Measurements from ENCODE around the gene PASD1.

Gene PASD1

GRCh38 chrX:151697522-151697921 is 134.0 kb downstream of the PASD1 start:
- H3K27ac ChIP-seq (ENCODE audit: extremely low read depth, low read depth, low read length) = no peak overlapping the region
- H3K36me3 ChIP-seq (ENCODE audit: control insufficient read depth in 2 of 2, insufficient read depth in 1 of 2, low read length in 2 of 2) = no peaks in the 10 kb centered on the region
- ChIA-PET CTCF (interaction anchor here (0.5 kb wide), 1 partner anchor 19 kb away, joined by 3 read pairs; no protein-coding TSS in a partner anchor), POLR2A (no interaction called here)
- no peaks in the 10 kb centered on the region for H3K9me3 ChIP-seq (ENCODE audit: control insufficient read depth, insufficient read depth, low read depth, low read length)
- H3K4me3 ChIP-seq (ENCODE audit: low read depth, low read length) = no peak overlapping the region
- no peak for TF ChIP-seq ZNF580 (tag by site-specific recombination; IDR thresholded peaks at IDR 0.05)
- no peak for TF ChIP-seq RBAK (tag by site-specific recombination; IDR thresholded peaks at IDR 0.05)
- no peak for TF ChIP-seq BCL6B (tag by site-specific recombination; IDR thresholded peaks at IDR 0.05)
- no peak for TF ChIP-seq EGR2 (tag by site-specific recombination; IDR thresholded peaks at IDR 0.05; ENCODE audit: low read depth)
- TF ChIP-seq ZEB2 (tag by site-specific recombination; IDR thresholded peaks at IDR 0.05) = no peak
- no peak for TF ChIP-seq ZNF610 (tag by site-specific recombination; IDR thresholded peaks at IDR 0.05; ENCODE audit: borderline replicate concordance)
- no peak for TF ChIP-seq ZXDB (tag by site-specific recombination; IDR thresholded peaks at IDR 0.05)
- no peak for TF ChIP-seq ZNF701 (tag by site-specific recombination; IDR thresholded peaks at IDR 0.05)
- TF ChIP-seq ZNF302 (tag by site-specific recombination; IDR thresholded peaks at IDR 0.05; ENCODE audit: low read depth) = no peak
- no peak for TF ChIP-seq ZNF114 (tag by site-specific recombination; IDR thresholded peaks at IDR 0.05)
- no peak for TF ChIP-seq ZNF558 (tag by site-specific recombination; IDR thresholded peaks at IDR 0.05)
- no peak for TF ChIP-seq SP2 (tag by site-specific recombination; IDR thresholded peaks at IDR 0.05)
- no peak for TF ChIP-seq ZNF140 (tag by site-specific recombination; IDR thresholded peaks at IDR 0.05)
- no peak for TF ChIP-seq REST (tag by site-specific recombination; IDR thresholded peaks at IDR 0.05)
- no peak for TF ChIP-seq ZNF335 (tag by site-specific recombination; conservative IDR thresholded peaks at IDR 0.05)
- TF ChIP-seq ZNF398 (tag by site-specific recombination; IDR thresholded peaks at IDR 0.05) = no peak
- TF ChIP-seq ZNF416 (tag by site-specific recombination; IDR thresholded peaks at IDR 0.05) = no peak
- TF ChIP-seq ZNF600 (tag by site-specific recombination; IDR thresholded peaks at IDR 0.05) = no peak
- TF ChIP-seq ZNF768 (tag by site-specific recombination; IDR thresholded peaks at IDR 0.05) = no peak
- no peaks in the 10 kb centered on the region for H3K4me1 ChIP-seq (ENCODE audit: control insufficient read depth, insufficient read depth, low read length)

GRCh38 chrX:151698485-151698884 is 135.0 kb downstream of the PASD1 start:
- Histone ChIP-seq H3K9me3 (ENCODE audit: control insufficient read depth, insufficient read depth, low read depth, low read length) (no peaks in the 10 kb centered on the region), H3K4me1 (ENCODE audit: control insufficient read depth, insufficient read depth, low read length) (no peaks in the 10 kb centered on the region), H3K27ac (ENCODE audit: extremely low read depth, low read depth, low read length) (no peak overlapping the region), H3K36me3 (ENCODE audit: control insufficient read depth in 2 of 2, insufficient read depth in 1 of 2, low read length in 2 of 2) (no peaks in the 10 kb centered on the region), H3K4me3 (ENCODE audit: low read depth, low read length) (no peak overlapping the region)
- ChIA-PET POLR2A (no interaction called here), CTCF (no interaction called here)
- TF ChIP-seq ZNF433 (tag by site-specific recombination; IDR thresholded peaks at IDR 0.05; ENCODE audit: low read depth) (no peak), ZSCAN16 (tag by site-specific recombination; IDR thresholded peaks at IDR 0.05) (no peak)

All from HEK293 (cell line).